ENCODE measurements around the gene MX2. TPM values are rescaled to one million over a fixed set of nuclear protein-coding genes. Genes with fewer than 3 reads are reported as not detected.

Gene MX2
- total and polyA plus RNA-seq, 2 donors (not counting 1 experiment from before 2014, with no cell fraction given): 2.0 to 3.6 TPM

GRCh38 chr21:41370840-41371684 is 9.2 kb downstream of the MX2 start:
- Histone ChIP-seq H3K27ac (ENCODE audit: insufficient read depth, low read length) (no peak overlapping the region), H3K9me3 (ENCODE audit: control insufficient read depth, insufficient read depth, low read depth, low read length) (no peaks in the 10 kb centered on the region), H4K20me1 (ENCODE audit: control insufficient read depth, extremely low read depth, insufficient read depth, low read length) (no peaks in the 10 kb centered on the region), H3K27me3 (ENCODE audit: control insufficient read depth, insufficient read depth, low read length) (no peaks in the 10 kb centered on the region), H3K4me1 (ENCODE audit: control insufficient read depth, extremely low read depth, insufficient read depth, low read length) (no peaks in the 10 kb centered on the region), H2AFZ (ENCODE audit: low read length) (no peak overlapping the region), H3K4me3 (replicated peaks in 1 of 4; ENCODE audit: control extremely low read depth in 1 of 4, insufficient read depth in 1 of 4, low read depth in 3 of 4, low read length in 4 of 4) (no peak overlapping the region), H3K36me3 (ENCODE audit: control insufficient read depth, insufficient read depth, low read length) (no peaks in the 10 kb centered on the region), H3K4me2 (ENCODE audit: extremely low read depth, insufficient read depth, low read length) (no peak overlapping the region), H3K79me2 (ENCODE audit: control insufficient read depth, insufficient read depth, low read length) (no peaks in the 10 kb centered on the region), H3K9ac (ENCODE audit: insufficient read depth, low read length) (no peak overlapping the region)
- TF ChIP-seq CTCF (conservative IDR thresholded peaks at IDR 0.05 in 1 of 2, IDR thresholded peaks at IDR 0.05 in 1 of 2; ENCODE audit: low read depth in 1 of 2, low read length in 2 of 2) (no peak), EZH2 (IDR thresholded peaks at IDR 0.05; ENCODE audit: low read length, missing control alignments) (no peak)
- DNase-seq (ENCODE audit: low read depth in 2 of 2): peak in 1 of 2 donors; percentile 31

DNA sequence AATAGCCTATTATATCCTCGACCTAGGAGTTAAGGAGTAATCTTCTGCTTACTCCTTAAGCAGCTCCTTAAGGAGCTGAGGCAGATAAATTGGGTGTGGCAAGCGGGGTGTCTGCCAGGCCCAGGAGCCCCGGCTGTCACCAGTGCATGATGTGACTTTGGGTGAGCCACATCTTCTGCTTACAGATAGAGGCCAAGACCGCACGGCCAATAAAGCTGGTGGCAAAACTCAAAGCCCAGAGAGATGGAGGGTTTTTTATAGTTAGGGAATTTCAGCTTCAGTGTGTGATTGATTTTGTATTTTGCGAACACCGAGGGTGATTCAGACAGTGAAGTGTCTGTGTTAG is 9.8 kb downstream of the MX2 start:
- no peaks in the 10 kb centered on the region for H4K20me1 ChIP-seq (ENCODE audit: control insufficient read depth, extremely low read depth, insufficient read depth, low read length)
- no peak overlapping the region for H3K4me3 ChIP-seq (replicated peaks in 1 of 4; ENCODE audit: control extremely low read depth in 1 of 4, insufficient read depth in 1 of 4, low read depth in 3 of 4, low read length in 4 of 4)
- no peaks in the 10 kb centered on the region for H3K79me2 ChIP-seq (ENCODE audit: control insufficient read depth, insufficient read depth, low read length)
- H3K9me3 ChIP-seq (ENCODE audit: control insufficient read depth, insufficient read depth, low read depth, low read length): no peaks in the 10 kb centered on the region
- no peaks in the 10 kb centered on the region for H3K4me1 ChIP-seq (ENCODE audit: control insufficient read depth, extremely low read depth, insufficient read depth, low read length)
- H2AFZ ChIP-seq (ENCODE audit: low read length): no peak overlapping the region
- H3K27ac ChIP-seq (ENCODE audit: insufficient read depth, low read length): no peak overlapping the region
- no peak overlapping the region for H3K9ac ChIP-seq (ENCODE audit: insufficient read depth, low read length)
- H3K27me3 ChIP-seq (ENCODE audit: control insufficient read depth, insufficient read depth, low read length): no peaks in the 10 kb centered on the region
- DNase-seq (ENCODE audit: low read depth in 2 of 2): no peak
- H3K36me3 ChIP-seq (ENCODE audit: control insufficient read depth, insufficient read depth, low read length): no peaks in the 10 kb centered on the region
- no peak overlapping the region for H3K4me2 ChIP-seq (ENCODE audit: extremely low read depth, insufficient read depth, low read length)
- TF ChIP-seq CTCF (conservative IDR thresholded peaks at IDR 0.05 in 1 of 2, IDR thresholded peaks at IDR 0.05 in 1 of 2; ENCODE audit: low read depth in 1 of 2, low read length in 2 of 2) (no peak), EZH2 (IDR thresholded peaks at IDR 0.05; ENCODE audit: low read length, missing control alignments) (no peak)

DNA sequence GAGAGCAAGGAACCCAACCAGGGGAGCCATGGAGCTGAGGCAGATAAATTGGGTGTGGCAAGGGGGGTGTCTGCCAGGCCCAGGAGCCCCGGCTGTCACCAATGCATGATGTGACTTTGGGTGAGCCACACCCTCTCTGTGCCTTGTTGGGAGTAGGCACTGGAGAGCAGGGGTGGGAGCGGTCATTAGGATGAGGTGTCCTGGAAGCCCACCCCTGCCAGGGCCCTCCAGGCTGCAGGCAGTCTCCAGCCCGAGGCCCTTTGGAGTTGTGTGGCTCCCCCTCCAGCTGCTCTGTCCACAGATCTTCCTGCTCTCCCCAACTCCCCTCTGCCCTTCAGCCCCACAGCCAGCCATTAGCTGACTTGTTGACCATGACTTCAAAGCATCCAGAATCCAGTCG is 11.4 kb downstream of the MX2 start:
- no peak overlapping the region for H3K4me3 ChIP-seq (replicated peaks in 1 of 4; ENCODE audit: control extremely low read depth in 1 of 4, insufficient read depth in 1 of 4, low read depth in 3 of 4, low read length in 4 of 4)
- no peaks in the 10 kb centered on the region for H3K79me2 ChIP-seq (ENCODE audit: control insufficient read depth, insufficient read depth, low read length)
- H3K4me2 ChIP-seq (ENCODE audit: extremely low read depth, insufficient read depth, low read length): no peak overlapping the region
- no peak overlapping the region for H3K27ac ChIP-seq (ENCODE audit: insufficient read depth, low read length)
- H2AFZ ChIP-seq (ENCODE audit: low read length): no peak overlapping the region
- no peak for DNase-seq (ENCODE audit: low read depth in 2 of 2)
- no peaks in the 10 kb centered on the region for H3K27me3 ChIP-seq (ENCODE audit: control insufficient read depth, insufficient read depth, low read length)
- no peak overlapping the region for H3K9ac ChIP-seq (ENCODE audit: insufficient read depth, low read length)
- H3K4me1 ChIP-seq (ENCODE audit: control insufficient read depth, extremely low read depth, insufficient read depth, low read length): no peaks in the 10 kb centered on the region
- TF ChIP-seq CTCF (conservative IDR thresholded peaks at IDR 0.05 in 1 of 2, IDR thresholded peaks at IDR 0.05 in 1 of 2; ENCODE audit: low read depth in 1 of 2, low read length in 2 of 2) (no peak), EZH2 (IDR thresholded peaks at IDR 0.05; ENCODE audit: low read length, missing control alignments) (no peak)
- H3K9me3 ChIP-seq (ENCODE audit: control insufficient read depth, insufficient read depth, low read depth, low read length): no peaks in the 10 kb centered on the region
- H3K36me3 ChIP-seq (ENCODE audit: control insufficient read depth, insufficient read depth, low read length): no peaks in the 10 kb centered on the region
- no peaks in the 10 kb centered on the region for H4K20me1 ChIP-seq (ENCODE audit: control insufficient read depth, extremely low read depth, insufficient read depth, low read length)

All from fibroblast of lung (primary cell).